H1 (cell line): ENCODE data around the gene SYT17. TPM values are rescaled to one million over a fixed set of nuclear protein-coding genes. Genes with fewer than 3 reads are reported as not detected.

Source experiments
- GABPA ChIP-seq: IDR thresholded peaks from 2 replicates; pipeline ENCODE4 v1.6.1; 2011; ENCODE audit warnings: mild to moderate bottlenecking, low read length, moderate library complexity, borderline replicate concordance; ENCODE audit not compliant: insufficient read depth
- HDAC2 ChIP-seq, 2 experiments: fragments of 300-600 bp in 1 of 2; sonication (generic) in 1 of 2; IDR thresholded peaks; 2 replicates each; pipeline ENCODE4 v1.6.1; 2011 to 2012; ENCODE audit warnings: low read depth in 2 of 2, low read length in 2 of 2, mild to moderate bottlenecking in 2 of 2, moderate library complexity in 2 of 2, borderline replicate concordance in 1 of 2, inconsistent platforms in 1 of 2
- POLR2A ChIP-seq, 2 experiments: IDR thresholded peaks; 1 replicate in 1 of 2; 2 replicates in 1 of 2; pipeline ENCODE4 v1.6.1; 2011; ENCODE audit warnings: low read depth in 2 of 2, low read length in 2 of 2, mild to moderate bottlenecking in 2 of 2; ENCODE audit errors: control extremely low read depth in 1 of 2
- RFX5 ChIP-seq: IDR thresholded peaks from 2 replicates; pipeline ENCODE4 v1.6.1; 2011; ENCODE audit warnings: low read depth, low read length, improper control_type of control experiment, borderline replicate concordance
- polyA plus RNA-seq, 7 experiments: library from polyadenylated mRNA; depleted of rRNA in 3 of 7; stranded (reverse) in 5 of 7; unstranded in 2 of 7; fragments of >200 nt in 5 of 7; fragments of 200-250 nt in 2 of 7; gene quantifications; 1 replicate in 5 of 7; 2 replicates in 1 of 7; 4 replicates in 1 of 7; pipeline versions ENCODE4 v1.2.1 to v1.2.3, GENCODE V29; 2011 to 2013; ENCODE audit warnings: missing spikeins in 2 of 7, mixed read lengths in 2 of 7
- total RNA-seq: library from RNA; stranded (reverse); fragmentation: NEBNext Ultra II Directional; extraction: Animal tissue kit (Norgen Biotek cat#: 25700); gene quantifications from 2 replicates; pipeline ENCODE4 v1.2.1, GENCODE V29; 2021

SYT17 gene
- total and polyA plus RNA-seq, 2 of the 8 experiments (the other 6 are each of a cell fraction or from before 2014, with no cell fraction given) = 5.8 to 18.1 TPM

GRCh38 chr16:19316846-19317245, 148.8 kb downstream of the SYT17 start (continued):
- TF ChIP-seq GABPA = no peak
- no peak for TF ChIP-seq POLR2A (IDR thresholded peaks at IDR 0.05; ENCODE audit: control extremely low read depth in 1 of 2, low read depth in 2 of 2, low read length in 2 of 2)
- TF ChIP-seq RFX5 = no peak
- no peak; a peak in 1 of 4 replicates for TF ChIP-seq HDAC2 (IDR thresholded peaks at IDR 0.05; ENCODE audit: borderline replicate concordance in 1 of 2, low read depth in 2 of 2, low read length in 2 of 2)

Other genes starting within 250 kb of the SYT17 start
- gene SMG1, start 241.8 kb upstream of the SYT17 start, total RNA-seq = 90.6 and 91.6 TPM in 2 replicates
- 12.8 and 14.9 TPM in 2 replicates for gene SMG1, start 241.8 kb upstream of the SYT17 start, polyA plus RNA-seq (2011; rRNA removed)
- gene TMC7, start 184.3 kb upstream of the SYT17 start, total RNA-seq = 2.6 and 3.4 TPM in 2 replicates
- 2.0 and 2.3 TPM in 2 replicates for gene TMC7, start 184.3 kb upstream of the SYT17 start, polyA plus RNA-seq (2011; rRNA removed)
- 15.2 and 17.7 TPM in 2 replicates for gene COQ7, start 100.6 kb upstream of the SYT17 start, total RNA-seq
- 7.1 and 10.4 TPM in 2 replicates for gene COQ7, start 100.6 kb upstream of the SYT17 start, polyA plus RNA-seq (2011; rRNA removed)
- gene ITPRIPL2, start 54.3 kb upstream of the SYT17 start, total RNA-seq = 3.3 and 3.4 TPM in 2 replicates
- gene ITPRIPL2, start 54.3 kb upstream of the SYT17 start, polyA plus RNA-seq (2011; rRNA removed) = 1.1 and 1.8 TPM in 2 replicates
- 0.35 and 1.2 TPM in 2 replicates for gene CLEC19A, start 117.5 kb downstream of the SYT17 start, total RNA-seq
- gene CLEC19A, start 117.5 kb downstream of the SYT17 start, polyA plus RNA-seq (2011; rRNA removed) = 0.88 and 1.5 TPM in 2 replicates
- 1.8 and 3.9 TPM in 2 replicates for gene TMC5, start 249.6 kb downstream of the SYT17 start, total RNA-seq
- gene TMC5, start 249.6 kb downstream of the SYT17 start, polyA plus RNA-seq (2011; rRNA removed) = 1.1 and 1.6 TPM in 2 replicates